Central memory CD8-positive, alpha-beta T cell (primary cell): ENCODE data around the gene POLE3.
"Not testable (repeated sequence)": the region's sequence is repeated elsewhere in the genome, so short reads cannot be mapped to it uniquely, and the experiment has no call there.

Source experiments
- ATAC-seq: fragments of 150-1000 bp; cut with Tn5 transposase; replicated peaks from 2 replicates; pipeline ENCODE4 v1.10.0; 2022; ENCODE audit warnings: mild to moderate bottlenecking, moderate FRiP score, moderate number of reproducible peaks; ENCODE audit not compliant: poor library complexity, severe bottlenecking; ENCODE audit errors: extremely low read depth
- DNase-seq, 2 donors: peaks; one replicate each; pipeline ENCODE4 v3.0.0; 2021; ENCODE audit warnings: low spot score in 2 of 2
- H3K27ac Mint-ChIP-seq: one replicate; pipeline ENCODE4 v1.8.0; 2022; ENCODE audit warnings: low read depth, mild to moderate bottlenecking, moderate library complexity, mixed read lengths
- H3K27me3 Mint-ChIP-seq: one replicate; pipeline ENCODE4 v1.8.0; 2022; ENCODE audit warnings: mixed read lengths
- H3K36me3 Mint-ChIP-seq: one replicate; pipeline ENCODE4 v1.8.0; 2022; ENCODE audit warnings: mild to moderate bottlenecking, moderate library complexity, mixed read lengths; ENCODE audit not compliant: insufficient read depth
- H3K4me1 Mint-ChIP-seq: one replicate; pipeline ENCODE4 v1.8.0; 2022; ENCODE audit warnings: mixed read lengths
- H3K4me3 Mint-ChIP-seq: one replicate; pipeline ENCODE4 v1.8.0; 2022; ENCODE audit warnings: mild to moderate bottlenecking, moderate library complexity, mixed read lengths
- H3K9me3 Mint-ChIP-seq: one replicate; pipeline ENCODE4 v1.8.0; 2022; ENCODE audit warnings: mixed read lengths

Gene POLE3, protein sequence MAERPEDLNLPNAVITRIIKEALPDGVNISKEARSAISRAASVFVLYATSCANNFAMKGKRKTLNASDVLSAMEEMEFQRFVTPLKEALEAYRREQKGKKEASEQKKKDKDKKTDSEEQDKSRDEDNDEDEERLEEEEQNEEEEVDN

DNA sequence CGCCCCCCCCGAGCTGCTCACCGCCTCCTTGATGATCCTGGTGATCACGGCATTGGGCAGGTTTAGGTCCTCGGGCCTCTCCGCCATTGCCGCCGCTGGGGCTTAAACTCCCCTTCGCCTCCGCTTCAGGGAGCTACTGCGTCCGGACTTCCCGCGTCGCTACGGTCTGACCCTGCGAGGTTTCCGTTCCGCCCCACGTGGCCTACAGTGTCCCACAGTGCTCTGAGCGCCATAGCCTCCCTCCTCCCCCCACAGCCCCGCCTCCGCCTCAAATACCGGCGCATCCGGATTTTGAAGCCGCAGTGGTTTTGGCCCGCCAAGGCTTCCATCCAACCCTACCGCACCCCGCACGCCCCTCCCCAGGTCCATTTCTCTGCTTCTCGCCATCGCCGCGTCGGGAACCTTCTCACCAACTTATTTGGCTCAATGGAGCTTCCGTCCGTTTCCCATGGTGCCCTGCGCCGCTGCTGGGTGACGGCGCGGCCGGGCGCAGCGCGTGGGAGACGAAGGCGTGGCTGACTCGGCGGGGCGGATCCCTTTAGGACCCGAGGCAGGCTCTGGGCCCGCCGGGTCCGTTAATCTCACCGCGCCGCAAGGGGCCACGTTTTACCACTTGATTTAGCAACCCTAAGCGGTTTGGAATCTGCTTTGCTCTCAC is at the start of gene POLE3, which contains the start of gene C9orf43:
TSS of gene POLE3 (minus strand) at position 469 of the 658 bp plus-strand sequence. CDS start at position 87, 382 bp downstream.
TSS of gene C9orf43 (plus strand) at position 541 of the 658 bp plus-strand sequence. CDS start 2,747 bp downstream, outside the sequence.
- Mint-ChIP-seq H3K4me1 (peaks cover 34% of the 10 kb centered on the region), H3K36me3 (peaks cover 22% of the 10 kb centered on the region)

DNA sequence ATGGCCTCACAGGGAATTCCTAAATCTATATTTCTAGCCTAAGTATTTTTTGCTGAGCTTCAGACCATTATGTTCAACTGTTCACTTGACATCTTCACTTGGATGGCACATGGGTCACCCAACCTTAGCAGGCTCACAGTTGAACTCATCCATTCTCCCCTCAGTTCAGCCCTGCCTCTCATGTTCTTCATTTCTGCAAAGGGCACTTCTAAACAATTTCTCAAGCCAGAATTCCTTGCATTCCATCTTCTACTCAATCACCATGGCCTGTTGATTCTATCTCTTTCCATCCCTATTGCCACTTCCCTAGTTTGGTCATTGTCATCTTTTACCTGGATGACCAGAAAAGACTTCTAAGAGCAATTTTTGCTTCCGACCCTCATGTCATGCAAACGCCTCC is 45.8 kb upstream of the POLE3 start:
- H3K27me3 Mint-ChIP-seq = no peaks in the 10 kb centered on the region
- DNase-seq (no peak), ATAC-seq (no peak)
- H3K4me3 Mint-ChIP-seq = no peak overlapping the region
- H3K36me3 Mint-ChIP-seq = peaks cover 3% of the 10 kb centered on the region
- H3K27ac Mint-ChIP-seq = no peak overlapping the region
- no peaks in the 10 kb centered on the region for H3K4me1 Mint-ChIP-seq
- H3K9me3 Mint-ChIP-seq = no peaks in the 10 kb centered on the region

More for the DNA sequence above, at the start of gene POLE3, which contains the start of gene C9orf43:
- DNase-seq (peak; percentile 91 to 93), ATAC-seq (peak; percentile 91)
- H3K27me3 Mint-ChIP-seq = no peaks in the 10 kb centered on the region
- H3K27ac Mint-ChIP-seq = peak within 1 kb of the TSS; percentile 96
- peak within 1 kb of the TSS; percentile 99 for H3K4me3 Mint-ChIP-seq
- no peaks in the 10 kb centered on the region for H3K9me3 Mint-ChIP-seq

DNA sequence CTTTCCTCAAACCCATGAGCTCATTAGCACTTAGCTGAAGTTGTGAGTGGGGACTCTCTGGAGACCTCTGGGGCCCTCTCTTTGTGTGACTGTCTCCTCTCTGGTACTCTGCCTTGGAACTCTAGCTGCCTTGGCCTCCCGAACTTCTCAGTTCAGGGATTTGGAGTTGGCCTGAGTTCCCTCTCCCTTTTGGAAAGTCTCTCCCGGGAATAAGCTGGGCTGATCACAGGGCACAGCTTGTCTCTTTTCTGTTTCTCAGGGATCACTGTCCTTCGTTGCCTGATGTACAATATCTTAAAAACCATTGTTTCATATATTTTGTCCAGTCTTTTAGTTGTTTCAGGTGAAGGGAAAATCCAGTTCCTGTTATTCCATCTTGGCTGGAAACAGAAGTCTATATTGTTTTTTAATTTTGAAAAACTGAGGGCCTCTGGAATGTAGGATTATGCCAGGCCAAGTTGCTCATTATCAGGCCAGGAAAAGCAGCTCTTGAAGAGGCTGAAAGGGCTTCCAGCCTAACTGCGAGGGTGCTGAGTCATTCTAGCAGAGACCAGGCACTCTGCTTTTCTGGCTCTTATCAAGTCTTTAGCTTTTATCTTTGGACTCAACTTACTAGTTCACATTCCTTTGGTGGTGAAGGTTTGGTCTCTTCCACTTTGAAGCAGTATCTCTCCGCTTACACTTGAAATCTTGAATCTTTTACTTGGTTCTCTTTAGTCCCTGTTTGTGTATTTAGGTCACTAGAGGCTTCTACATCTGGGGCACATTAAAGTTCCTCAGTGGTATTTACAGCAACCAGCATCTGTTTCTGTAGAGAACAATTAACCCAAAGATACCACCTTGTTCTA is 44.7 kb upstream of the POLE3 start:
- Mint-ChIP-seq H3K27ac (no peak overlapping the region), H3K4me1 (no peaks in the 10 kb centered on the region), H3K27me3 (no peaks in the 10 kb centered on the region), H3K4me3 (no peak overlapping the region), H3K36me3 (peaks cover 3% of the 10 kb centered on the region), H3K9me3 (no peaks in the 10 kb centered on the region)
- DNase-seq = no peak
- ATAC-seq = no peak

DNA sequence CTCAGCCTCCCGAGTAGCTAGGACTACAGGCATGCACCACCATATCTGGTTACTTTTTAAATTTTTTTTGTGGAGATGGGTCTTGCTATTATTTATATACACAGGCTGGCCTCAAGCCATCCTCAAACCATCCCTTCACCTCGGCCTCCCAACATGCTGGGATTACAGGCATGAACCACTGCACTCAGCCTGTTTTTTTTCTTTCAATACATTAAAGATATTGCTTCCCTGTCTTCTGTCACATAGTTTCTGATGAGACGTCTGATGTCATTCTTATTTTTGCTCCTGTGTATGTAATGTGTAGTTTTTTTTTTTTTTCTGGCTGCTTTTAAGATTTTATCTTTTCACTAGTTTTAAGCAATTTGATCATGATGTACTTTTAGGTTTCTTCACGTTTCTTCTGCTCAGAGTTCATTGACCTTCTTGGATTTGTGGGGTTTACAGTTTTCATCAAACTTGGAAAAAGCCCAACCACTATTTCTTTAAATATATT is 41.7 kb upstream of the POLE3 start:
- no peak overlapping the region for H3K27ac Mint-ChIP-seq
- ATAC-seq = no peak
- H3K36me3 Mint-ChIP-seq = peaks cover 3% of the 10 kb centered on the region
- H3K4me3 Mint-ChIP-seq = no peak overlapping the region
- no peaks in the 10 kb centered on the region for H3K9me3 Mint-ChIP-seq
- DNase-seq = no peak
- no peaks in the 10 kb centered on the region for H3K4me1 Mint-ChIP-seq
- no peaks in the 10 kb centered on the region for H3K27me3 Mint-ChIP-seq

DNA sequence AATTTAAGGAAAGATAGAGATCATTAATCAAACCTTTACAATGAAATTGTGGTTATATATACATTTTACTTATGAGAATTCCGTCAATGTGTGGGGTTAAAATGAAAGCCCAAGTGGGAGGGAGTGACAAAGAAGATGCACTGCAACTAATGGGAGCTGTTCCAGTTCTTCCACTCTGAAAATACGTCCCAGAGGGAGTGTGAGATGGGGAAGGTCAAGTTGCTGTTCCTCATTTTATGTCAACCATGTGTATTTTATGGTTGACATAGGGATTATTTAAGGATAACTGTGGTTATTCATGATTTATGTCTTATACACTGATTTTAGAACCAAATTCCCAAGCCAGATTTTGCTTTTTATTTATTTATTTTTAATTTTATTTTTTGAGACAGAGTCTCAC is 38.9 kb upstream of the POLE3 start:
- H3K36me3 Mint-ChIP-seq = peaks cover 3% of the 10 kb centered on the region
- no peak overlapping the region for H3K4me3 Mint-ChIP-seq
- no peak overlapping the region for H3K27ac Mint-ChIP-seq
- ATAC-seq (no peak), DNase-seq (no peak)
- no peaks in the 10 kb centered on the region for H3K9me3 Mint-ChIP-seq
- no peaks in the 10 kb centered on the region for H3K4me1 Mint-ChIP-seq
- H3K27me3 Mint-ChIP-seq = no peaks in the 10 kb centered on the region

DNA sequence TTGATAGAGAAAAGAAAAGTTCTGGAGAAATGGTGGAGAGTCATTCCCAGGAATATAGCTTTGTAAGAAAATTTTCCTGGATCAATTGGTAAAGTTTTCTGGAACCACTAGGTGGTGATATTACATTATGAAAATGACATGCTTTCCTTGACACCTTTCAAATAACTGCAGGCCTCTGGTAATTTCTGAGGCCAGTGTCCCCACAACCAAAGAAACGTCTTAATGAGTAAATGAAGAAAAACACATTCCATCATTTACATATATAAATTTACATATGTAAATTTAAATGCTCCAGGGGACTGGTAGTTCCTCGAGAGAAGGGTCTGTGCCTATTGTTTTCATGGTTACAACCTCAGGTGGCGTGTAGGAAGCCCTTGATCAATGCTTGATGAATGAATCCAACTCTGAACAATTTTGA is 35.9 kb upstream of the POLE3 start:
- Mint-ChIP-seq H3K27me3 (no peaks in the 10 kb centered on the region), H3K9me3 (no peaks in the 10 kb centered on the region), H3K4me3 (no peak overlapping the region), H3K36me3 (no peaks in the 10 kb centered on the region), H3K27ac (no peak overlapping the region), H3K4me1 (no peaks in the 10 kb centered on the region)
- no peak for DNase-seq
- no peak for ATAC-seq

DNA sequence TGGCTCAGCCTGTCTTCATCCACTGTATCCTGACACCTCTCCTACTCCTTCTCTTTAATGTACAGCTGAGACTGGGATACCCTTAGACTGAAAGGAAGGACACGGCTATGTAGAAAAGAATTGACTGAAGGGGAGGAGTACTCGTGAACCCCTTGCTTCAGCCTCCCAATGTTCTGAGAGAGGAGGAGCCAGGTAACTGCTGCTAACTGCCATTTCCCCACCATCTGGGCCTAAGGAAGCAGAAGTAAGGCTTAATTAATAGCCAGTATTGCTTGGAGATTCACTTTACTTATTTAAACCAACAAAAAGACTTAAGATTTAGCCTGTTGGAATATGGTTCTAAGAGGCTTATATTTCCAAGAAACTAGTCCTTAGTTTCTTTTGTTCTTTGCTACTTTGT is 34.3 kb upstream of the POLE3 start:
- H3K36me3 Mint-ChIP-seq = no peaks in the 10 kb centered on the region
- no peak overlapping the region for H3K4me3 Mint-ChIP-seq
- no peaks in the 10 kb centered on the region for H3K27me3 Mint-ChIP-seq
- ATAC-seq (no peak), DNase-seq (no peak)
- H3K4me1 Mint-ChIP-seq = no peaks in the 10 kb centered on the region
- H3K9me3 Mint-ChIP-seq = no peaks in the 10 kb centered on the region
- H3K27ac Mint-ChIP-seq = no peak overlapping the region

DNA sequence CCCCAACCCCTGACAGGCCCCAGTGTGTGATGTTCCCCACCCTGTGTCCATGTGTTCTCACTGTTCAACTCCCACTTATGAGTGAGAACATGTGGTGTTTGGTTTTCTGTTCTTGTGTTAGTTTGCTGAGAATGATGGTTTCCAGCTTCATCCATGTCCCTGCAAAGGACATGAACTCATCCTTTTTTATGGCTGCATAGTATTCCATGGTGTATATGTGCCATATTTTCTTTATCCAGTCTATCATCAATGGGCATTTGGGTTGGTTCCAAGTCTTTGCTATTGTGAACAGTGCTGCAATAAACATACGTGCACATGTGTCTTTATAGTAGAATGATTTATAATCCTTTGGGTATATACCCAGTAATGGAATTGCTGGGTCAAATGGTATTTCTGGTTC is 27.2 kb upstream of the POLE3 start:
- peaks cover 22% of the 10 kb centered on the region for H3K27me3 Mint-ChIP-seq
- not testable (repeated sequence) for H3K4me1 Mint-ChIP-seq, ATAC-seq, H3K36me3 Mint-ChIP-seq, DNase-seq, H3K4me3 Mint-ChIP-seq, H3K9me3 Mint-ChIP-seq, H3K27ac Mint-ChIP-seq

DNA sequence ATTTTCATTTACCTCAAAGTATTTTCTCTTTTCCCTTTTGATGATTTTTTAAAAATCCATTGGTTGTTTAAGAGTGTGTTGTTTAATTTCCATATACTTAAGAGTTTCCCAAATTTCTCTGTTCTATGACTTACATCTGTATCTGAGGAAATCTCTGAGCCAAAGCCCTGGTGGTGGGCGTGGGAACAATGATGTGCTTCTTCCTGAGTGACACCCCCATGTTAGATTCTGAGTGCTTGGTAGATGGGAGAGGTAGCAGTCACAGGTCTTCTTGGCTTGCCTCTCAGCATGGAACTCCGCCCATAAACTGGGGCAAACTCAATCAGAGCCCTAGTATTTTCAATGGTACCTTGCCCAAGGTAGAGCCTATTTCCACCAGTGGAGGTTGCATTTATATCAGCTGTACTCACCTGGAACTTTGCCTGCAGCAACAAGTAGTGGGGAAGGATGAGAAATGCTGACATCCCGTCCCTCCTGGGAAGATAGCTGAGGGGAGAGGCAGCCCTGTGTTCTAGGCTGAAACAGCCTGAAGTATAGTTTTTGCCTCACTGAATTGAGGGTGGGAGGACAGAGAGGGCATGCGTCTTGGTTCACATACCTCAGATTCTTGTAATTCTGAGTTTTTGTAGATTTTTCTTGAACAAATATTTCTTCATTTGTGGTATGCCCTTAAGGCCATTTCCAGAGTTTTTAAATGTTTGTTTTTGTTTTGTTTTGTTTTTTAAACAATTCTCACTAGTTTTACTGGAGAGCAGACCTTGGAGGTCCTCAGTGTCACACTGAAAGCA is 26.4 kb upstream of the POLE3 start:
- Mint-ChIP-seq H3K36me3 (peaks cover 4% of the 10 kb centered on the region), H3K27ac (no peak overlapping the region), H3K9me3 (no peaks in the 10 kb centered on the region), H3K4me1 (no peaks in the 10 kb centered on the region), H3K27me3 (peaks cover 22% of the 10 kb centered on the region), H3K4me3 (no peak overlapping the region)
- no peak for ATAC-seq
- no peak for DNase-seq

DNA sequence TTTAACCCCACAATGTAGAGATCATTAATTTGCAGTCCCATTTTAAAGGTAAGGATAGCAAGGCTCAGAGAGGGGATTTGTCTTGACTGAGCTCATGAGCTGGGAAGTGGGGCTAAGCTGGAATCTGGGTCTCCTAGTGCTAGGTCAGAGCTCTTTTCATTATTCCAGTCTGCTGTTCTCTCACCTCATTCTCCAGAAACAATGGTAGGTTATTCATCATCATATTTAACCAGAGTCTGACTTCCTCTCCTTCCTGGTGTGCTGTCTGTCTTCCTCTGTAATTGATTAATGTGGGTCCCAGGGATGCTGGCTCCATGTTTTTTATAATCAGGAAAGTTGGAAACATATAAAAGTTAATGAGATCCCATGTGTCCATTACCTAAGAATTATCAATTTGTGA is 20.7 kb upstream of the POLE3 start:
- H3K9me3 Mint-ChIP-seq = no peaks in the 10 kb centered on the region
- H3K4me1 Mint-ChIP-seq = no peaks in the 10 kb centered on the region
- H3K27ac Mint-ChIP-seq = no peak overlapping the region
- H3K36me3 Mint-ChIP-seq = no peaks in the 10 kb centered on the region
- peaks cover 22% of the 10 kb centered on the region for H3K27me3 Mint-ChIP-seq
- ATAC-seq (no peak), DNase-seq (no peak)
- H3K4me3 Mint-ChIP-seq = no peak overlapping the region

DNA sequence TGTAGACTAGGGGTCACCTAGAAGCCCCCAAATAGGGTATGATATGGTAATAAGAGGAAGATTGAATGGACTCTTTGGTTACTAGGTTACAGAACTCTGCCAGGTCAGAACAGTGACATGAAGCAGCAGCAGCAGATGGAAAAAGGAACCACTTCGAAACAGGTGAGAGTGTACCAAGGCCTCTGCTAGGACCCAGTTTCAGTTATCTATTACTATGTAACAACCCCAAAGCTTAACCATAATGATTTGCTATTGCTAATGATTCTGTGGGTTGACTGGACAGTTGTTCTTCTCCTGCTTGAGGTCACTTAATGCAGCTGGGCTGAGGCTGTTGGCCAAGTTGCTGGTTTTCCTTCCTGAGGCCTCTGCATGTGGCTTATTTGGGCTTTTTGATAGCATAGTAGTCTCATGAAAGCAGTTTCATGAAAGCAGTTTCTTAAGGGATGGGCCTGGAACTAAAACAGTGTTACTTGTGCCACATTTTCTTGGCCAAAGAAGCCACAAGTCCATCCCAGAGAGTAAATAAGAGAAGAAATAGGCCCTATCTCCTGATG is 17.7 kb upstream of the POLE3 start:
- Mint-ChIP-seq H3K36me3 (no peaks in the 10 kb centered on the region), H3K27ac (no peak overlapping the region), H3K27me3 (peaks cover 15% of the 10 kb centered on the region), H3K9me3 (no peaks in the 10 kb centered on the region), H3K4me3 (no peak overlapping the region), H3K4me1 (no peaks in the 10 kb centered on the region)
- no peak for ATAC-seq
- no peak for DNase-seq

DNA sequence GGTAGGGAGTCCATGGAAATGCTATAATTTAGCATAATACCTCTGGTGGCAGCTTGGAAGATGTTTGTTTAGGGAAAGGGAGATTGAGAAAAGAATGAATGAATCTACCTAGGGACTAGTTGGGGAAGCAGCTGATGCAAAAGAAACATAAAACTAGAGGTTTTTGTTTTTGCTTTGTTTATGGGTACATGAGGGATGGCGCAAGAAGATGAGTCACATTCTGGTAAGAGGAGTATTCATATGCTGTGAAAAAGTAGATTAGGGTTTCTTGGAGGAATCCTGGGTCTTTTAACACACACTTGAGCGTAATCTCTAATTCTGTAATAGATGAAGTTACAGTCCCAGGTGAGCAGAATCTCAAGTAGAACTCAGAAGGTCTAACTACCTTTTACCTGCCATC is 17.2 kb upstream of the POLE3 start:
- no peak for DNase-seq
- no peak for ATAC-seq
- Mint-ChIP-seq H3K27me3 (peaks cover 15% of the 10 kb centered on the region), H3K27ac (no peak overlapping the region), H3K36me3 (no peaks in the 10 kb centered on the region), H3K4me3 (no peak overlapping the region), H3K4me1 (no peaks in the 10 kb centered on the region), H3K9me3 (no peaks in the 10 kb centered on the region)
